ENCODE data around the gene ORC6.

The ORC6 gene

DNA sequence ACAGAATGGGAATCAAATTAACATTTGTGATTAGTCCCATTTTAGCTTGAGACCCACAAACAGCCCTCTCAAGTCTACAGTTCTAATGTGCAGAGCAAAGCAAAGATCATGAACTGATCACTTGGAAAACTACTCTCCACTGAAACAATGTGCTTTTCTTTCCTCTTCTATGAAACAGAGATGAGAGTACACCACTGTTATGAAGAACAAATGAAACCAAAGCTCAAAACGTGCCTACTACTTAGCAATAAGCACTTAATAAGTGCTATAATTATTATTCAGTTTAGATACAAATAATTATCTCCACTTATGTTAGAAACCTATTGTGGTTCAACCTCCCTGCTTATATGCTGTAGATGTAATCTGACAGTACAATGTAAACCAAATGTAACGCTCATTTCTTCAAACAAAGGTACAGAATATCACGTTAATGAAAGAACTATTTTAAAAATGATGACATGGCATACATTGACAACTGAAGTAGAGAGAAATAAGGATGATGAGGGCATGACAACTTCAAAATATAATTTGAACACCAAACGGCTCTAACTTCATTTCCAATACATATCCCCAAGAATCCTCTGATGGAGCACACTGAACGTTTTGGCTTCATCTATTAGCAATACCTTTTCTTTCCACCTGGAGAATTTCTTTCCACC, 2.5 kb upstream of the ORC6 start:
- Histone ChIP-seq H3K4me1 (ENCODE audit: low read depth, poor library complexity, severe bottlenecking) (peaks cover 34% of the 10 kb centered on the region), H4K20me1 (ENCODE audit: insufficient read depth) (peaks cover 4% of the 10 kb centered on the region; the same call in 1 of the 2 replicates), H3K36me3 (ENCODE audit: insufficient read depth) (no peaks in the 10 kb centered on the region), H3K79me2 (ENCODE audit: insufficient read depth, low read depth) (peaks cover 71% of the 10 kb centered on the region), H3K4me3 (IDR thresholded peaks at IDR 0.05; ENCODE audit: insufficient read depth, low read depth, low read length) (no peak overlapping the region), H2AFZ (ENCODE audit: low read depth) (no peak overlapping the region), H3K4me2 (peak overlapping the region; percentile 88; the same call in 1 of the 2 replicates), H3K27me3 (ENCODE audit: insufficient read depth, low read depth) (no peaks in the 10 kb centered on the region), H3K9ac (no peak overlapping the region), H3K27ac (no peak overlapping the region)
- TF ChIP-seq, protein P1, sequence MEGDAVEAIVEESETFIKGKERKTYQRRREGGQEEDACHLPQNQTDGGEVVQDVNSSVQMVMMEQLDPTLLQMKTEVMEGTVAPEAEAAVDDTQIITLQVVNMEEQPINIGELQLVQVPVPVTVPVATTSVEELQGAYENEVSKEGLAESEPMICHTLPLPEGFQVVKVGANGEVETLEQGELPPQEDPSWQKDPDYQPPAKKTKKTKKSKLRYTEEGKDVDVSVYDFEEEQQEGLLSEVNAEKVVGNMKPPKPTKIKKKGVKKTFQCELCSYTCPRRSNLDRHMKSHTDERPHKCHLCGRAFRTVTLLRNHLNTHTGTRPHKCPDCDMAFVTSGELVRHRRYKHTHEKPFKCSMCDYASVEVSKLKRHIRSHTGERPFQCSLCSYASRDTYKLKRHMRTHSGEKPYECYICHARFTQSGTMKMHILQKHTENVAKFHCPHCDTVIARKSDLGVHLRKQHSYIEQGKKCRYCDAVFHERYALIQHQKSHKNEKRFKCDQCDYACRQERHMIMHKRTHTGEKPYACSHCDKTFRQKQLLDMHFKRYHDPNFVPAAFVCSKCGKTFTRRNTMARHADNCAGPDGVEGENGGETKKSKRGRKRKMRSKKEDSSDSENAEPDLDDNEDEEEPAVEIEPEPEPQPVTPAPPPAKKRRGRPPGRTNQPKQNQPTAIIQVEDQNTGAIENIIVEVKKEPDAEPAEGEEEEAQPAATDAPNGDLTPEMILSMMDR (conservative IDR thresholded peaks at IDR 0.05; ENCODE audit: low read depth, low read length): no peak

DNA sequence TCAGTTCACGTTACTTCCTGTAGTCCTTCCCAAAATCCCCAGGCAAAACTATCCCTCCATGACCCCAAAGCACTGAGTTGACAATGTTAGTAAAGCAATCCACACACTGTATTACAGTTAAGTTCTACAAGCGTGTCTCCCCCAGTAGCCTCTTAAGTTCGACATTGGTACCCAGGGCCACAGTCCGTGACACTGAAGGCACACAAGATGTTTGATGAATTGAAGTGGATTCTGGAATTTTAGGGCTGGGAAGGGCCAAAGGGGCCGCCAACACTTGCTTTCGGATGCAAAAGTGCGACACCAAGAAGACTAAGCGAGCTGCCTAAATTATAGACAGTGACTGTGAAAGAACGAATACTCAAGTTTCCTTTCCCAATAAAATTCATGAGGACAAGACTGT, 2.0 kb upstream of the ORC6 start:
- no peak overlapping the region for H3K4me3 ChIP-seq (IDR thresholded peaks at IDR 0.05; ENCODE audit: insufficient read depth, low read depth, low read length)
- no peak overlapping the region for H2AFZ ChIP-seq (ENCODE audit: low read depth)
- H4K20me1 ChIP-seq (ENCODE audit: insufficient read depth): peaks cover 4% of the 10 kb centered on the region; the same call in 1 of the 2 replicates

DNA sequence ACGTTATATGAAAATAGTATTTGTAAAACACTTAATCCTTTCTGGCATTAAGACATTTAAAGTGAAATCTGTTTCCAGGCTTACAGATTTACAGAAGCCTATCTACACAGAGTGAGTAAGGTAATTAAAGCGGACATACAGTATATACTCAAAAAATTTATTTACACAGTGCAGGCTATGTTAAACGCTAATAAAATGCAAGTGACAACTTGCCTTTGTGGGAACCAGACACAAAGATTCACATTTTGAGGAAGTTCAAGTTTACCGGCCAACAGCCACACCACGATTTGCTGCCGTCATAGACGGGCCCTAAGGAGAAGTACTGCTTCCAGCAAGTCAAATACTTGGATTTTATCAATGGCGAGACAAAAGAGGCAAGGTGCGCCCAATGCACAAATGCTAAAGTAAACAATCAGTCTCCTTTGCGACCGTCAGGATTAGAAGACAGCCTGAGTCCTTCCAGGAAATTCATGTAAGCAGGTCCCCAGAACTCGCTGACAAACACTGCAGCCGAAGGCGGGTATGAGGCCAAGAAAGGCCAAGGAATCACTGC, 1.3 kb upstream of the ORC6 start:
- H3K4me1 ChIP-seq (ENCODE audit: low read depth, poor library complexity, severe bottlenecking): peaks cover 37% of the 10 kb centered on the region

More for the DNA sequence above, 2.0 kb upstream of the ORC6 start:
- no peak overlapping the region; the same call in 1 of the 2 replicates for H3K9ac ChIP-seq
- H3K27me3 ChIP-seq (ENCODE audit: insufficient read depth, low read depth): no peaks in the 10 kb centered on the region
- peak overlapping the region; percentile 88 for H3K4me2 ChIP-seq
- H3K4me1 ChIP-seq (ENCODE audit: low read depth, poor library complexity, severe bottlenecking): peaks cover 37% of the 10 kb centered on the region
- H3K79me2 ChIP-seq (ENCODE audit: insufficient read depth, low read depth): peaks cover 73% of the 10 kb centered on the region
- H3K36me3 ChIP-seq (ENCODE audit: insufficient read depth): 0 out of 2 replicates have a peak, but pooled peaks cover 3% of the 10 kb centered on the region
- TF ChIP-seq, protein P1 (conservative IDR thresholded peaks at IDR 0.05; ENCODE audit: low read depth, low read length): no peak
- no peak overlapping the region for H3K27ac ChIP-seq

DNA sequence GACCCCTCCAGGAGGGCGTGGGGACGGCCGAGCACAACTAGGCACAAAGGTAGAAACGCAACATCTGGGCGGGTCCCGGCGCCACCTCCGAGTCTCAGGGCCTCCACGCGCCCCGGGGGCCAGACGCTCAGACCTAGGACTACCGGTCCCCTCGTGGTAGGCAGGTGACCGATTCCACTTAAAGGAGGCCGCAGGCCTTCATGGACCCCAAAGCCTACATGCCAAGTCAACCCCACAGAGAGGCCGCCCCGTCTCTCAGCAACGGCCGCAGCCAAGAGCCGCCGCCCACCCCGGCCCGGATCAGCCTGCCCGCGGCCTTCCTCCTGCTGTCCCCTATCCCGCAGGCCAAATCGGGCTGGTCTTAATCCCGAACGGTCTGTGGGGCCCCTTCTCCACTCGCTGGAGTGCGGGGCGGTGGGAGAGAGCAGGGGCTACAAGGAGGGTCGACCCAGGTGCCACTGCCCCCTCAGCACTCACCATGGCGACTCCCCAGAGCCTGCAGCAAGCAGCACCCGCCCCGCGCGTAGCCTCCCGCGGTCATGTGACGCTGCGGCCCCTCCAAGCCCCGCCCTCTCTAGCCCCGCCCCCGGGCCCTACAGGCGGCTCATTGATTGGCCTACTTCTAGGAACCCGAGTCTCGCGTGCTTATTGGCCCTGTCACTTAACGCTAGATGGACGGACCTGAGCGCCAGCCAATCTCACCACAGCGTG, 650 bp upstream of the ORC6 start, which contains the start of gene VPS35:
Gene VPS35, minus strand, starts transcription at position 525 of the 711 bp plus-strand sequence. Its CDS starts 45 bp downstream, at position 480.
- TF ChIP-seq, protein P1 (conservative IDR thresholded peaks at IDR 0.05; ENCODE audit: low read depth, low read length): no peak

More for the DNA sequence above, 1.3 kb upstream of the ORC6 start:
- Histone ChIP-seq H3K79me2 (ENCODE audit: insufficient read depth, low read depth) (peaks cover 73% of the 10 kb centered on the region), H3K4me2 (peak overlapping the region; percentile 88), H2AFZ (ENCODE audit: low read depth) (peak overlapping the region; percentile 89), H3K4me3 (IDR thresholded peaks at IDR 0.05; ENCODE audit: insufficient read depth, low read depth, low read length) (no peak overlapping the region), H3K27me3 (ENCODE audit: insufficient read depth, low read depth) (no peaks in the 10 kb centered on the region), H3K9ac (peak overlapping the region; percentile 88), H4K20me1 (ENCODE audit: insufficient read depth) (peaks cover 4% of the 10 kb centered on the region; the same call in 1 of the 2 replicates), H3K36me3 (ENCODE audit: insufficient read depth) (peaks cover 7% of the 10 kb centered on the region; the same call in 1 of the 2 replicates), H3K27ac (peak overlapping the region; percentile 85)
- TF ChIP-seq, protein P1 (conservative IDR thresholded peaks at IDR 0.05; ENCODE audit: low read depth, low read length): peak; percentile 33; the same call in 1 of the 2 replicates

More for the DNA sequence above, 650 bp upstream of the ORC6 start, which contains the start of gene VPS35:
- H3K9ac ChIP-seq: peak within 1 kb of the TSS; percentile 88
- peaks cover 11% of the 10 kb centered on the region; the same call in 1 of the 2 replicates for H3K36me3 ChIP-seq (ENCODE audit: insufficient read depth)
- H3K27me3 ChIP-seq (ENCODE audit: insufficient read depth, low read depth): no peaks in the 10 kb centered on the region
- peak within 1 kb of the TSS; percentile 85 for H3K27ac ChIP-seq
- H3K4me2 ChIP-seq: peak within 1 kb of the TSS; percentile 88
- H2AFZ ChIP-seq (ENCODE audit: low read depth): peak within 1 kb of the TSS; percentile 89
- peaks cover 37% of the 10 kb centered on the region for H3K4me1 ChIP-seq (ENCODE audit: low read depth, poor library complexity, severe bottlenecking)
- peaks cover 4% of the 10 kb centered on the region; the same call in 1 of the 2 replicates for H4K20me1 ChIP-seq (ENCODE audit: insufficient read depth)
- peaks cover 71% of the 10 kb centered on the region for H3K79me2 ChIP-seq (ENCODE audit: insufficient read depth, low read depth)
- H3K4me3 ChIP-seq (IDR thresholded peaks at IDR 0.05; ENCODE audit: insufficient read depth, low read depth, low read length): no peak within 1 kb of the TSS
